ENCODE data around the gene AKR1D1. TPM values are rescaled to one million over a fixed set of nuclear protein-coding genes. Genes with fewer than 3 reads are reported as not detected.
"Not testable (repeated sequence)": the region's sequence is repeated elsewhere in the genome, so short reads cannot be mapped to it uniquely, and the experiment has no call there.

Gene AKR1D1
- total and polyA plus RNA-seq, 2 donors from 2014 or later, result not detected

GRCh38 chr7:138072726-138073125 lies 3.5 kb upstream of the AKR1D1 start:
- TF ChIP-seq CTCF (IDR thresholded peaks at IDR 0.05; ENCODE audit: borderline replicate concordance, extremely low read depth, insufficient read depth), result no peak
- FAIRE-seq, result no peak
- Histone ChIP-seq H3K36me3 (ENCODE audit: control insufficient read depth in 2 of 3, insufficient read depth in 3 of 3, low read length in 3 of 3) (no peaks in the 10 kb centered on the region), H3K27me3 (ENCODE audit: control insufficient read depth, insufficient read depth, low read length) (no peaks in the 10 kb centered on the region), H3K4me3 (ENCODE audit: low read length in 3 of 3) (no peak overlapping the region), H3K4me1 (ENCODE audit: control insufficient read depth in 2 of 3, insufficient read depth in 2 of 3, low read depth in 1 of 3, low read length in 3 of 3) (no peaks in the 10 kb centered on the region), H3K9ac (ENCODE audit: low read length in 3 of 3) (no peak overlapping the region), H3K27ac (ENCODE audit: low read depth in 2 of 2, low read length in 2 of 2) (no peak overlapping the region), H3K9me3 (ENCODE audit: control insufficient read depth in 2 of 3, insufficient read depth in 1 of 3, low read length in 3 of 3) (no peaks in the 10 kb centered on the region)
- no peak for DNase-seq
- intact Hi-C loops (cut with DNase I), result no loop called here

GRCh38 chr7:138074121-138074520 lies 2.1 kb upstream of the AKR1D1 start:
- DNase-seq, result no peak
- intact Hi-C loops (cut with DNase I), result no loop called here

GRCh38 chr7:138074540-138074939 lies 1.7 kb upstream of the AKR1D1 start:
- H3K9me3 ChIP-seq (ENCODE audit: control insufficient read depth in 2 of 3, insufficient read depth in 1 of 3, low read length in 3 of 3), result no peaks in the 10 kb centered on the region
- no peak overlapping the region for H3K27ac ChIP-seq (ENCODE audit: low read depth in 2 of 2, low read length in 2 of 2)
- H3K4me3 ChIP-seq (ENCODE audit: low read length in 3 of 3), result no peak overlapping the region
- H3K36me3 ChIP-seq (ENCODE audit: control insufficient read depth in 2 of 3, insufficient read depth in 3 of 3, low read length in 3 of 3), result no peaks in the 10 kb centered on the region
- no peaks in the 10 kb centered on the region for H3K4me1 ChIP-seq (ENCODE audit: control insufficient read depth in 2 of 3, insufficient read depth in 2 of 3, low read depth in 1 of 3, low read length in 3 of 3)
- no peak for FAIRE-seq
- no peaks in the 10 kb centered on the region for H3K27me3 ChIP-seq (ENCODE audit: control insufficient read depth, insufficient read depth, low read length)
- DNase-seq, result no peak
- H3K9ac ChIP-seq (ENCODE audit: low read length in 3 of 3), result no peak overlapping the region
- no peak for TF ChIP-seq CTCF (IDR thresholded peaks at IDR 0.05; ENCODE audit: borderline replicate concordance, extremely low read depth, insufficient read depth)
- intact Hi-C loops (cut with DNase I), result no loop called here

More at GRCh38 chr7:138074121-138074520, 2.1 kb upstream of the AKR1D1 start:
- no peak overlapping the region for H3K4me3 ChIP-seq (ENCODE audit: low read length in 3 of 3)
- H3K36me3 ChIP-seq (ENCODE audit: control insufficient read depth in 2 of 3, insufficient read depth in 3 of 3, low read length in 3 of 3), result no peaks in the 10 kb centered on the region
- H3K9me3 ChIP-seq (ENCODE audit: control insufficient read depth in 2 of 3, insufficient read depth in 1 of 3, low read length in 3 of 3), result no peaks in the 10 kb centered on the region
- no peak overlapping the region for H3K9ac ChIP-seq (ENCODE audit: low read length in 3 of 3)
- H3K27ac ChIP-seq (ENCODE audit: low read depth in 2 of 2, low read length in 2 of 2), result no peak overlapping the region
- no peak for TF ChIP-seq CTCF (IDR thresholded peaks at IDR 0.05; ENCODE audit: borderline replicate concordance, extremely low read depth, insufficient read depth)
- no peak for FAIRE-seq
- H3K27me3 ChIP-seq (ENCODE audit: control insufficient read depth, insufficient read depth, low read length), result no peaks in the 10 kb centered on the region
- no peaks in the 10 kb centered on the region for H3K4me1 ChIP-seq (ENCODE audit: control insufficient read depth in 2 of 3, insufficient read depth in 2 of 3, low read depth in 1 of 3, low read length in 3 of 3)

GRCh38 chr7:138075350-138075749 lies 909 bp upstream of the AKR1D1 start:
- DNase-seq (no peak), FAIRE-seq (no peak)
- H3K4me3 ChIP-seq (ENCODE audit: low read length in 3 of 3), result no peak overlapping the region
- TF ChIP-seq CTCF (IDR thresholded peaks at IDR 0.05; ENCODE audit: borderline replicate concordance, extremely low read depth, insufficient read depth), result no peak
- H3K9me3 ChIP-seq (ENCODE audit: control insufficient read depth in 2 of 3, insufficient read depth in 1 of 3, low read length in 3 of 3), result no peaks in the 10 kb centered on the region
- intact Hi-C loops (cut with DNase I), result no loop called here
- H3K36me3 ChIP-seq (ENCODE audit: control insufficient read depth in 2 of 3, insufficient read depth in 3 of 3, low read length in 3 of 3), result no peaks in the 10 kb centered on the region
- no peaks in the 10 kb centered on the region for H3K4me1 ChIP-seq (ENCODE audit: control insufficient read depth in 2 of 3, insufficient read depth in 2 of 3, low read depth in 1 of 3, low read length in 3 of 3)
- H3K27me3 ChIP-seq (ENCODE audit: control insufficient read depth, insufficient read depth, low read length), result no peaks in the 10 kb centered on the region
- no peak overlapping the region for H3K27ac ChIP-seq (ENCODE audit: low read depth in 2 of 2, low read length in 2 of 2)
- H3K9ac ChIP-seq (ENCODE audit: low read length in 3 of 3), result no peak overlapping the region

- H3K27me3 ChIP-seq (ENCODE audit: control insufficient read depth, insufficient read depth, low read length); DNase-seq; H3K27ac ChIP-seq (ENCODE audit: low read depth in 2 of 2, low read length in 2 of 2); FAIRE-seq; H3K36me3 ChIP-seq (ENCODE audit: control insufficient read depth in 2 of 3, insufficient read depth in 3 of 3, low read length in 3 of 3); H3K4me3 ChIP-seq (ENCODE audit: low read length in 3 of 3); H3K9me3 ChIP-seq (ENCODE audit: control insufficient read depth in 2 of 3, insufficient read depth in 1 of 3, low read length in 3 of 3); H3K4me1 ChIP-seq (ENCODE audit: control insufficient read depth in 2 of 3, insufficient read depth in 2 of 3, low read depth in 1 of 3, low read length in 3 of 3); intact Hi-C loops (cut with DNase I); H3K9ac ChIP-seq (ENCODE audit: low read length in 3 of 3): not testable (repeated sequence)
These were observed 473 bp upstream of the AKR1D1 start for GRCh38 chr7:138075786-138076185.

All from kidney (tissue), 14 donors.